Measurements from ENCODE around the gene MYRIP. TPM values are rescaled to one million over a fixed set of nuclear protein-coding genes. Genes with fewer than 3 reads are reported as not detected.

MYRIP gene
- total RNA-seq, 1 donor from 2014 or later, result 0.53 TPM

GRCh38 chr3:40169983-40170382, 360.6 kb downstream of the MYRIP start:
- no peak for DNase-seq (ENCODE audit: extremely low spot score, unreplicated experiment)
- Mint-ChIP-seq H3K27me3 (peaks cover 18% of the 10 kb centered on the region), H3K4me1 (ENCODE audit: unreplicated experiment) (no peaks in the 10 kb centered on the region), H3K9me3 (no peaks in the 10 kb centered on the region), H3K27ac (no peak overlapping the region), H3K4me3 (no peak overlapping the region), H3K36me3 (no peaks in the 10 kb centered on the region)
- TF ChIP-seq CTCF (conservative IDR thresholded peaks at IDR 0.05), result no peak

- peaks cover 18% of the 10 kb centered on the region for H3K27me3 Mint-ChIP-seq
- H3K36me3 Mint-ChIP-seq, result no peaks in the 10 kb centered on the region
- TF ChIP-seq CTCF (conservative IDR thresholded peaks at IDR 0.05), result no peak
- no peak overlapping the region for H3K27ac Mint-ChIP-seq
- no peak for DNase-seq (ENCODE audit: extremely low spot score, unreplicated experiment)
- H3K9me3 Mint-ChIP-seq, result no peaks in the 10 kb centered on the region
- no peaks in the 10 kb centered on the region for H3K4me1 Mint-ChIP-seq (ENCODE audit: unreplicated experiment)
- H3K4me3 Mint-ChIP-seq, result no peak overlapping the region
Observed at GRCh38 chr3:40170395-40170794, 361.0 kb downstream of the MYRIP start.

GRCh38 chr3:40172560-40172959, 363.2 kb downstream of the MYRIP start:
- DNase-seq (ENCODE audit: extremely low spot score, unreplicated experiment), result no peak
- H3K27me3 Mint-ChIP-seq, result peaks cover 18% of the 10 kb centered on the region
- H3K4me1 Mint-ChIP-seq (ENCODE audit: unreplicated experiment), result no peaks in the 10 kb centered on the region
- no peaks in the 10 kb centered on the region for H3K9me3 Mint-ChIP-seq
- TF ChIP-seq CTCF (conservative IDR thresholded peaks at IDR 0.05), result no peak
- H3K27ac Mint-ChIP-seq, result no peak overlapping the region
- no peaks in the 10 kb centered on the region for H3K36me3 Mint-ChIP-seq
- no peak overlapping the region for H3K4me3 Mint-ChIP-seq

- no peak for DNase-seq (ENCODE audit: extremely low spot score, unreplicated experiment)
- Mint-ChIP-seq H3K4me3 (no peak overlapping the region), H3K9me3 (no peaks in the 10 kb centered on the region), H3K27ac (no peak overlapping the region), H3K4me1 (ENCODE audit: unreplicated experiment) (no peaks in the 10 kb centered on the region), H3K27me3 (peaks cover 14% of the 10 kb centered on the region), H3K36me3 (no peaks in the 10 kb centered on the region)
- no peak for TF ChIP-seq CTCF (conservative IDR thresholded peaks at IDR 0.05)
Observed at GRCh38 chr3:40173227-40173721, 363.9 kb downstream of the MYRIP start.

- no peak overlapping the region for H3K4me3 Mint-ChIP-seq
- H3K9me3 Mint-ChIP-seq, result no peaks in the 10 kb centered on the region
- no peak for DNase-seq (ENCODE audit: extremely low spot score, unreplicated experiment)
- H3K27ac Mint-ChIP-seq, result no peak overlapping the region
- H3K4me1 Mint-ChIP-seq (ENCODE audit: unreplicated experiment), result peaks cover 4% of the 10 kb centered on the region
- no peaks in the 10 kb centered on the region for H3K36me3 Mint-ChIP-seq
- peaks cover 6% of the 10 kb centered on the region for H3K27me3 Mint-ChIP-seq
- no peak for TF ChIP-seq CTCF (conservative IDR thresholded peaks at IDR 0.05)
Observed at GRCh38 chr3:40178012-40178594, 368.7 kb downstream of the MYRIP start.

Measured in type B pancreatic cell (in vitro differentiated cells).